ENCODE measurements around the gene PSD2.

GRCh38 chr5:139784488-139784887 lies 11.1 kb upstream of the PSD2 start:
- no peak for TF ChIP-seq EZH2 (IDR thresholded peaks at IDR 0.05)
- TF ChIP-seq POLR2AphosphoS5 (IDR thresholded peaks at IDR 0.05; ENCODE audit: borderline replicate concordance, low read depth, low read length) = no peak

Measured in SK-N-MC (cell line).